Fibroblast of upper back skin (primary cell): Measurements from ENCODE around the gene E2F4.
A peak's percentile ranks its signal among the peaks of the same experiment; 100 is the strongest.

Source experiments
- DNase-seq: peaks from one replicate; pipeline ENCODE4 v3.0.0-alpha.2; 2013

The E2F4 gene, protein sequence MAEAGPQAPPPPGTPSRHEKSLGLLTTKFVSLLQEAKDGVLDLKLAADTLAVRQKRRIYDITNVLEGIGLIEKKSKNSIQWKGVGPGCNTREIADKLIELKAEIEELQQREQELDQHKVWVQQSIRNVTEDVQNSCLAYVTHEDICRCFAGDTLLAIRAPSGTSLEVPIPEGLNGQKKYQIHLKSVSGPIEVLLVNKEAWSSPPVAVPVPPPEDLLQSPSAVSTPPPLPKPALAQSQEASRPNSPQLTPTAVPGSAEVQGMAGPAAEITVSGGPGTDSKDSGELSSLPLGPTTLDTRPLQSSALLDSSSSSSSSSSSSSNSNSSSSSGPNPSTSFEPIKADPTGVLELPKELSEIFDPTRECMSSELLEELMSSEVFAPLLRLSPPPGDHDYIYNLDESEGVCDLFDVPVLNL

DNA sequence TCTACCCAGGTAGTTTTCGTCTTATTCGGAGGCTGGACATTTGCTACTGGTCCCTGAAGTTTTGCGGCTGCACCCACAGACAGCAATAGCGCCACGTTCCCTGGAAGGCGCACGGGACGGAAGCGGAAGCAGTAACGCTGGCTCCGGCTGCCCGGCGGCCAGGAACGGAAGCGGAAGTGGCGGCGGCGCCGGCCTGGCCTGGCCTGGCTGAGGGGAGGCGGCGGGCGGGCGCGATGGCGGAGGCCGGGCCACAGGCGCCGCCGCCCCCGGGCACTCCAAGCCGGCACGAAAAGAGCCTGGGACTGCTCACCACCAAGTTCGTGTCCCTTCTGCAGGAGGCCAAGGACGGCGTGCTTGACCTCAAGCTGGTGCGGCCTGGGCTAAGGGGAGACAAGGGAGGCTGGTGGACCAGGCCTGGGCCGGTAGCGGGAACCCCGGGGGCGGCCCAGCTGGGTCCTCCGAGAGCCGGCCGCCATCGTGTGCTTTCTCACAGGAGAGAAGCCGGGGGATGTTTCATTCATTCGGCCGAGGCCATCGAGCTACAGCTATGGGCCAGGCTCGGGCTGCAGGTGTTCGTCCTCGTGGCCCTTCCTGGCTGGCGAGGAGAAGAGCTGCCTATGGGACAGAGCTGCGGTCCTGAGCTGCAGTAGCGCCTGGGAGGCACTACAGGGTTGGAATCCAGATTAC is at the start of gene E2F4:
E2F4 (plus strand) TSS at position 161 of the 687 bp plus-strand sequence; CDS start at position 234, 73 bp downstream.
- DNase-seq, result peak; percentile 88

DNA sequence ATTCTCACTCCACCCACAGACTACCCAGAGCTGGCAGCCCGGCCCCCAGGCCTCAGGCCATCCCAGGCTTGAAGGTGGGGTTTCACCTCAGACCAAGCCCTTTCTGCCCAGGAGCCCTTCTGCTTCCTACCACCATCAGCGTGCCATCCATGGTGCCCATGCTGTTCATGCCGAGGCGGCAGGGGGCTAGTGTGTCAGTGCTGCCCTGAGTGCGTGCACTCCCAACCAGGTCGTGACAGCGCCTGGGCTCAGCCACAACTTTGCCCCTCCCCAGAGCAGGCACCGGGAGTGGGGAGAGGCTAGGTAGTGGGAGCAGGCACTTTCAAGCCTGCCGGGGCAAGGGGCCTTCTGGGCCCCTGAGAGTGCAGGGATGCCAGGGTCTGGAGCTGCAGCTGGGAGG is 49.6 kb upstream of the E2F4 start:
- no peak for DNase-seq

DNA sequence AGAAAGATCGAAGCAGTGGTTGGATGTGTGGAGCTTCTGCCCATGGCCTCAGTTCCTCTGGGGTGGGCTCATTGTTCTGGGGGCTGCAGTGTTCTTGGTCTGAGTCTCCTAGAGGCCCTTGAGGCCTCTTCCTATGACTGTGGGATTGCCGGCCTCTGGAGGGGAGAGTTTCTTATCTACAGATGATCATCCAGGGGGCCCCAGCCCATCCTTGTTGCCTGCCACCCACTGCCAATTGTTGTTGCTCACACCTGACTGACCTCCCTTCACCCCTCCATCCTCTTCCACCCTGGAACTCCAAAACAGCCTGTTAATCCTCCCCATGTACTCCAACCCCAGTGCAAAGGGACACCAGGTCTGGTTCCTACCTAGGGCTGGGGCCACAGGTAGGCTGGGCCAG is 47.0 kb upstream of the E2F4 start:
- no peak for DNase-seq

DNA sequence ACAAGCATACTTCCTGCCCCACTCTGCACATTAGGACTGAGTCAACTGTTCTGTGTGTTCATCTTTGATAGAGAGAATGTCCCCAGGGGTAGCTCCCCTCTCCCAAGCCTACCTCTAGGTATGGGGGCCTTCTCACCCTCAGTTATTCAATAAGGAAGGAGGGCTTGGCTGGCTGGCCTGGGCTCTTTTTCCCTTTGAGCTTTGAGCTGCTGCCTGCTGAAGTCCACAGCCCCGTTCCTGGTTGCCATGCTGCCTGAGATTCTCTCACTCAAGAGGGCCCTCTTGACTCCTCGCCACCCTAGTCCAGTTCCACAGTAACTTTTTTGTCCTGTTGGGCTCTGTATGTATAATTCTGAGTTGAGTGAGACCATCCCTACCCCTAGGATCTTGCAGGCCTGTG is 46.2 kb upstream of the E2F4 start:
- no peak for DNase-seq

DNA sequence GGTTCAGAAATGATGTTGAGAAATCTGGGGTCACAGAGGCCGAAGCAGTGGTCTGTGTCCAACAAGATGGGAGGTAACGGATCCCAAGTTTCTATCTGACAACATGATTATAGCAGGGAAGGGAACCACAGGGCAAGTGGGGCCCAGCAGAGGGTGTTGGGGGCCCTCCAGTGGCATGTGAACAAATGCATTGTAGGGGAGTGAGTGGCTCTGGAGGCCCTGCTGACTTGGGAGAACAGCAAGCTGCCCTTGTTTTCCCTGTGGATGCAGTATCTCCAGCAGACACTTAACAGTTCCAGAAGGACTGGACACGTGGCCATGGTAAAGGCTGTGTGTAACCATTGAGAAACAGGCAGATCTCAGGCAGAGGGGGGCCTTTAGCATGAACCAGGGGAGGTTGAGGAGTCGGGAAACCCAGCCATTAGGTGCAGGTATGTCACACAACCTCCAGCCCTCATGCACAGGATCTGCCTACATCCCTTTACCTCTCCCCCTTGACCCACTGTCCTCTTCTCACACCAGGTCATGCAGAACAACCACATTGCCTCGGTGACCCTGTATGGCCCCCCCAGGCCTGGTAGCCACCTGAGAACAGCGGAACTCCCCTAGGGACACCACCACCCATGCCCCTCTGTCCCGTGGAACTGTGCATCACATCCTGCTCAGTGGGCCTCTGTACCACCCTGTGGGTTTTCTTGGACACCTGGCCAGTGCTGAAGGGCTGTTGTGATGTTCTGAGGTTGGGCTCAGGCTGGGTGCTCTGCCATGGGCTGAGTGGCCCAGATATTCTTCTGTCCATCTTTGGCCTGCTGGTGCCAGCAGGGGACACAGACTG is 45.2 kb upstream of the E2F4 start:
- no peak for DNase-seq

DNA sequence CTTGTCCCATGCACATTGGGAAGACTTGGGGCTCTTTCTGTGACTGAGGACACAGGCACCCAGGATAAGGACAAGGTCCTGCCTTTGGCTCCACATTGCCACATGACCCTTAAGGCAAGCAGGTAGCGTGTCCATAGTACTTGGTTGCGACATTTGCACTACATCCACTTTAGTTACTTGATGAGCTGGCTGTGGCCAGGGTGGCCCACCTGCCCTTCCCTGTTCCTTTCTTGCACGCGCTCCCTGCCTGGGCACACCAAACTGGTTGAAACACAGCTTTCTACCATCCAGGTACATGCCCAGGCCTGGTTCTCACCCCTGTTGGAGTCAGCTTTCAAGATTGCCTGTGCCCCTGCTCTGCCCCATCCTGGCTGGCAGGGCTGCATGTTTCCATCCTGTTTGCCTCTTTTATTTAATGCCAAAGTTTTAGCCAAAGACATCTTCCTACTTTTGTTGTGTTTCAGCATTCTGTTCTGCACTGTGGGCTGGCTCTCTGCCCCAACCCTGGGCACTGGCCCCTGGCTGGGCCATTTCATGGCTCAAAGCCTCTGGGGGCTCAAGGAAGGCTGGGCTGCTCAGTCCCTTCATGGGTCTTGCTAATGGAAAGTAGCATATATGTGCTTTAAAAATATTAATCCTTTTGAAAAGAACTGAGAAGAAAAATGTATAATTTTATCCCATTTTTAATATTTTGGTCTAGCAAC is 44.4 kb upstream of the E2F4 start:
- no peak for DNase-seq

DNA sequence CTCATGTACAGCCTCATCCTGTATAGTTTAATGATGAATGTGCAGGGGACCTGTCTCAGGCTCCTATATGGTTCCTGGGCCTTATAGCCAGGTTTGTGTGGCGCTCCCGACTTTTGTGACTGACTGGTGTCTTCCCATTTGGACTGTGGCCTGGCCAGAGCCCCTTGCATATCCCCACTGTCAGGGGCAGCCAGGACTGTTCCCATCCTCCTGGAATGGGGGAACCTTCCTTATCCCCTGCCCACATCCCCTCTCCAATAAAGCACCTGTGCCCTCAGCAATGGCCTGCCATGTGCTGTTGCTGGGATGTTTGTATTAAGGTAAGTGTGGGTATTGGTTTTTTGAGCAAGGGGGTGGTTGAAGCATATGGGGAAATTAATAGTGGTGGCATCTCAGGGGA is 43.7 kb upstream of the E2F4 start:
- DNase-seq, result no peak

DNA sequence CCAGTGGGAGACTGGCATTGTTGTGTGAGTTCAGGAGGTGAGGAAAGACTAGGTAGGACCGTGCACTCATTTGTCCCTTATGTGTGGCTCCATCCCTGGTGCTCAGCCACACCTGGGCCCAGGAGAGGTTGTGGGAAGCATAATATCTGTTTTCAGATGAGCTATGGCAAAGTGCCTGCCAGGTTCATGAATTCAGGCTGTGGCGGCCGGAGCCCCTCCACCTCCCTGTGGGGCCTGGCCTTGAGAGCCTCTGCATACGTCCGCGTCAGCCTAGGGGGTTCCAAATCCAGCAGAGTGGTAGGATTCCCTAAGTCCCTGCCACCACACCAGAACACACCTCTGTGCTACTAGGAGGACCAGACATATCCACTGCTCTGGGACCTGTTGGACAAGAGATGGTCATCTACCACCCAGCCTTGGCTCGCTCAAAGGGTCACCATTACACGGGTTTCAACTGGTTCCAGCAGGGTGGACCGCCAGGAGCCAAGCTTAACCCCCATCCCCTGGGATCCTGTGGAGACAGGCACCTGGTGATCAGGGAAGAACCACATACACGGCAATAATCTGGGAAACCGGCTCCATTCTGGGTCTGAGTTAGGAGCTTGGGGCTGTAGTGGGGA is 43.2 kb upstream of the E2F4 start:
- no peak for DNase-seq

DNA sequence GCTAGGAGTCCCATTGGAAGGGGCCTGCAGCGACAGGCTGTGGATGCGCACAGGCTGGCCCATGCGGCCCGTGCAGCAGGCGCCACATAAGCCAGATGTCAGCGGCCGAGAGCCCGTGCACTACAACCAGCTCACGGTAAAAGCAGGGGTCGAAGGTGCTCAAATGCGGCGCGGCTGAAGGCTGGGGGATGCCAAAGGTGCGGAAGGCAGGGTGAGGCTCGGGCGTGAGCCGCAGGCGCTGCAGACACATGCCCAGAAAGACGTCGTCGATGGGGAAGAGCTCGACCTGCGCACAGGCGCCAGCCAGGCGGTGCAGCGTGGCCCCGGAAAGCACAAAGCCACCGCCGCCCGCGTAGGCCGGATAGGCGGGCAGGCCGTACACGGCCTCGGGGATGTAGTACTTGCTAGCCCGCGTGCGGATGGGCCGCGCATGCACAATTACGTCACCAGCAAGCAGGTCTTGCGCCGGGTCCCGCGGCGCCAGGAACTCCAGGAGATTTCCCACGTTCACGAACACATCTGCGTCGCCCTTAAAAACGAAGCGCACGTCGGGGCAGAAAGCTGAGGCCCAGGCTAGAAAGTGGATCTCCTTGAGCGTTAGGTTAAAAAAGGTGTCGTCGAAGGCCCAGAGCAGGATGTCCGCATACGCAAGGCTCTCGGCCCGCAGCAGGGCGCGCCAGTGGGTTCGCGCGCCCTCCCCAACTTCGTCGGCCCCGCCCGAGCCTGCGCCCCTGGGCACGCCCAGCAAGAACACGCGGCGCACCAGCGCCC is 42.5 kb upstream of the E2F4 start:
- DNase-seq, result no peak

DNA sequence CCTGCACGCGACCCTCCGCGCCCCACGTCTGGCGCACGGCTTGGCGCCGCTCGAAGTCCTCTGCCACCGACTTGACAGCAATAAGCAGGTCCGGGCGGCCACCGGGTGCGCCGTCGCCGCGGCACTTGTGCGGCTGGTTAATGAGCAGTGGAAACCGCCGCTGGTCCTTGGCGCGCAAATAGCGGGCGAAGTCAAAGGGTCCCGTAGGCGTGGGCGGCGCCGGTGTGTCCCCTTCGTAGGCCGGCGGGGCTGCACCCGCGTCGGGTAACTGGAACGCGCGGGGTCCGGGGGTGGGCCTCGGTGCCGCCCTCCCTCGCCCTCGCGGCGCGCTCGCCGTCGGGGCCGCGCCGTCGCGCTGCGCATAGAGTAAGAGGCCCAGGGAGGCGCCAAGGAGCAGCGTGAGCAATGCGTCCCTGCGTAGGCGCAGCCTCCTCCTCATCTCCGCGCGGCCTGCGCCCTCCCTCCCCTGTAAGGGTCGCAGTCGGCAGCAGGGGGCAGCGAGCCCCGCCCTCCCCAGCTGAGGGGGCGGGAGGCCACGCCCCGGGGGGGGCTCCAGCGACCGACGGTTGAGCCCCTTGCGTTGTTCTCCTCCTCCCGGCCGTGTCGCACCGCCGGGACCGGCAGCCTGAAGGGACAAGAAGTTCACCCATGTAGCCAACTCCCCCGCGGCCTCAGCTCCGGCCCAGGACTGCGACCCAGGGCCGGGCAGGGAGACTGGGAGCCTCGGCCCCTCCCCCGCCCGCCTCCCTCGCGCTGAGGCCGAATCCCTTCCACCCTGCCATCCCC is 41.7 kb upstream of the E2F4 start:
- DNase-seq, result peak; percentile 63

DNA sequence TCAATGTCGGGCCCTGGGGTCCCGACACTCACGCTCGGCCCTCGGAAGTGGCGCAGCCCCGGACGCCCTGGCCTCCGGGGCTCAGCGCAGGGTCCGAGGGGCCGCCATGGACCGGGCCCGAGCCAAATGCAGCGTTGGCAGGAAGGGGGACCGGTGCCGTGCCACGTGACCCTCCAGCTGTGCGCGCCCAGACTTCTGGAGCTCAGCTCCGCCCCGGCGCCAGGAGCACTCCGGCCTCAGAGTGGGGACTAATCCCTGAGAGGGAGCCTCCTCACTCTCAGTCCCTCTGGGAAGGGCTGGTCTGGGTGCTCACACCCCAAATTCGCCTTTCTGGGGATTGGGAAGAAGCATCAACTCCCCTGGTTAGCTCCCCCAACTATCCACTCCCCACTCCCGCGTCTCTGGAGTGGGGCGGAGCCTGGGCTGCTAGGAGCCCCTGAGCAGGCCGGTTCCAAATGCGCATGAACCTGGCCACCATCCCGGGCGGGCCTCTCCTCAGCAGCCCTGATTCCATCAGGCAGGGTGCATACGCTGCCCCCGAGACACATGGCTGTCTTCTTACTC is 41.0 kb upstream of the E2F4 start, which contains the start of gene B3GNT9:
B3GNT9 (minus strand) TSS at position 166 of the 564 bp plus-strand sequence. CDS start 513 bp downstream, outside the sequence.
- DNase-seq, result peak; percentile 68

DNA sequence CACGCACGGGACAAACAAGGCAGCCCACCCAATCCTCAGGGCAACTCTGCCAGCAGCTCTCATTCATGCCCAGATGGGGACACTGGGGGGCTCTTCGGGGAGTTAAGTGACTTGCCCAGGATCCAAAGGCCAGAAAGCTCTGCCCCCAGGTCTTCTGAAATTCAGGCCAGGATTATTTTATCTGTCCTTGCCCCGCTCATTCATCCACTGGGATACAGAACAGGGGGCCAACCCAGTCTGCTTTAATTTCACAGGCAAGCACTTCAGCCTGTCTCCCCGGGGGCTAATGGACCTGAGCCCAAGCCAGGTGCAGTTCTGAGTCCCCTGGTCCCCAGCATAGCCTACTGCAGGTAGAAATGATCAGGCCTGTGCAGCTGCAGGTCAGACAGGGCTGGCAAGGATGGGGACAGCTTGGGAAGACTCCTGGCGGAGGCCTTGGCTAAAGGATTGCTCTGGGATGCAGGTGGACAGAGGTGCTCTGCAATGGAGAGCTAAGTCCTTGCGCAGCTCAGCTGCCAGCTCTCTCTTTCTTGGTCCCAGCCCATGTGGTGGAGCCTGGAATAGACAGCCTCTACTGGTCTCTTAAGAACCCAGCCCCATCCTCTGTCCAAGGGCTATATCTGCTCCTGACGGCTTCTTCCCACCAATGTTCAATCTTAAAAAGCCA is 40.4 kb upstream of the E2F4 start:
- no peak for DNase-seq

DNA sequence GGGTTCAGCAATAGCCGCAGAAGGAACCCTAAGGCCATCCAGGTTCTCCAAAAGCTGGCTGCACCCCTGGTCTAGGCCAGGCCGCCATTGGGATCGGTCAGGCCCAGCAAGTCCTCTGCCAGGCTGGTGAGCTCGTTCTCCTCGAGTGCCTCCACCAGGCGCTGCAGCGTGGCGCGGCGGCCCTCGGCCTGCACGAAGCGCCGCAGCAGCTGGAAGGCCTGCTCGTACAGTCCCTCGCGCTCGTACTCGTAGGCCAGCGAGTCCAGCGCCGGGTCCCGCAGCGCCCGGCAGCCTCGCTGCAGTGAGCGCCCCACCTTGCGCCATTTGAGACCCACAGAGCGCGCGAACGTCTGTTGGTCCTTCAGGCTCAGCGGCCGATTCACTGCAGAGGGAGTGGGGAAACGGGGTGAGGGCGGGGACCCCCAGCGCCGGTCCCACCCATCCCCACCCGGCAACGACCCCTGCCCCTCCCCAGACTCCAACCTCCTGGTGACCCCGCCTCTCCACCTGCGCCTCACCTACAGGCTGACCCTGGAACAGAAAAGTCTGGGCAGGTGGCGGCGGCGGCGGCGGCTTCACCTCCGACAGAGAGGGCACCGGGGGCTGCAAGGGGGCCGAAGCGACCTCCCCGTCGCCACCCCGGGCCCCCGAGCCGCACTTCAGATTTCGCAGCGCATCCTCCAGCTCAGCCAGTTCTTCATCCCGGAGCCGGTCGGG is 37.2 kb upstream of the E2F4 start:
- no peak for DNase-seq

DNA sequence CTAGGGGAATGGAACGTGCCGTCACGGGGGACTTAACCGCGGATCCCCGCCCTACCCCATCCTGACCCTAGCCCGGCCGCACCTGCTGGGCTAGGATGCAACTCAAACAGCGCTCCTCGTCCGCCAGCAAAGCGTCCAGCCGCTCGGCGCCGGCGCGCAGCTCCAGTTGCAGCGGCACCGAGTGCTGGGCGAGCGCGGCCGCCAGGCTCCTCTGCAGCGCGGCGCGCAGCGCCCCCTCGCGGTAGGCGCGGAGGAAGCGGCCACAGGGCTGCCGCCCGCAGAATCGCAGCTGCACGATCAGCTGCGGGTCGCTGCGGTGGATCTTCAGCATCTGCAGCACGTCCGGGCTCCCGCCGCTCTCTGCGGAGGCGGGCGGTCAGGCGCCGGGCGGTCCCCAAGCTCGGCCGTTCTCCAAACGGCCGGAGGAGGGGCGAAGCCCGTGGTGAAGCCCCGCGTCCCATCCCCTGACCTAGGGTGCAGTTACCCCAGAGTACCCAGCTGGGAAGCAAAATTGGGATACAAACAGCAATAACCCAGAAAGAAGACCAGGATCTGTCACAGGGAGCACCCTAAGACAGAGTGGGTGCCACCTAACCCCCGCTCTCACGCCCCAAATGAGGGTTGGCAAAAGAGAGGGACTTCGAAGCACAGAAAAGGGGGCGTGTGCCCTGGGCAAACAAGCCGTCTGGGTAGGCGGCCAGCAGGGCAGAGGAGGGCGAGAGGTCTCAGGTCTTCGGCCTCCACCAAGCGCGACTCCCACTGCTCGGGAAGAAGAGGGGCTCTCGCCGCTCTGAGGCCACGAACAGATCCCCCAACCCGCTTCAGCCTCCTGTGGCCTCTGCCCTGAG is 36.4 kb upstream of the E2F4 start:
- peak; percentile 56 for DNase-seq

DNA sequence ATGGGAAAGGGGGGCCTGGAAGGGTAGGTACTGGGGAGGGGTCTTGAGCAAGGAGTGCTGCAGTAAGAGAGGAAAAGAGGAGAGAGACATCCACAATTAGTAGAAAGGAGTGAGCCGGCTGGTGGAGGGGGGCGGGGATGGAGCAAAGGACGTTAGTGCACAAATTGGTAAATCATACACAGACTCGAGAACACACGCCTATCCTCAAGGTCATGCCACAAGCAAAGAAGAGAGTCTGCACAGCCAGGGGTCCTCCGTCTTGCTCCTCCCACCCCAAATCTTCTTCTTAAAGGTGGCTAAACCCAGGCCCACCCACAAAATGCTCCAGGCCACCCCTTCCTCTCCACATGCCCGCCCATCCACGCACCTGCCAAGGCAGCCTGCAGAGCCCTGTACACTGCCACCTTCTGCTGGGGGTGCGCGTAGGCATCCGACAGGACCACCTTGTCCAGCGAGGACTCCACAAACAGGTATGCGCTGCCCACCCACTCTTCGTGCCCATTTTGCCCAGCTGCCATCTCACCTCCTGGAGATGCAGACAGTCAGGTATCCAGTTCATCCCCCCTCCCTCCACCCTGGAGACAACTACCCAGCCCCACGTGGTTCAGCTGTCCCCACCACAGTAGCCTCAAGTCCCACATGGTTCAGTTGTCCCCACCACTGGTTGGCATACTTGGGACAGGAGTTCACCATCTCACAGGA is 35.7 kb upstream of the E2F4 start:
- DNase-seq, result no peak

DNA sequence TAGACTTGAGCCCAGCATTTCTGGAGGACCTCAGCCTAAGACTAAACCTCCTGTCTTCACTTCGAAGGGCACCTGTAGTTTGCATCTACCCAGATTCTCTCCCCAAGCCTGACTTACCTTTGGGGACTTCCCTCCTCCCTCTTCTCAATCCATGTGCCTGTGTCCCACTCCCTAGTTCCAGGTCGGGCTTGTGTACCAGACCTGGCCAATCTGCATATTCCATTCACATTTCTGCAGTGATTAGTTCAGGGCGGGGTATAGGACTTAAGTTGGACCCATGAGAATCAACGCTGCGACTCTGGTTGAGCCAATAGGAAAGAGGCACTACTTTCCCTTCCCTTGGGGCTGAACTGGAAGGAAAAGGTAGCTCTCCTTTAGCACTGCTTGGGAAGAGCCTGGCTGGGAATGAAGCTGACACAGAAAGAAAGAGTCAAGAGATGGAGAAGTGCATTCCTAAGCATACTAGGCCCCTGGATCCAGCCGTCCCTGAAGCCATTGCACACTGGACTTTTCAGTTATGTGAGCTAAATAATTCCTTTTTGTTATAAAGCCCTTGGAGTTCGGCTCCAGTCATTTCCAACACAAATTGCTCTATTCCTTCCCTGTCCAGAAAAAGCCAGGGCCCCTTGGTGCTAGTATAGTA is 34.7 kb upstream of the E2F4 start:
- no peak for DNase-seq
